GM19467 (cell line): Measurements from ENCODE around the gene OR13C5.

Source experiments
- ATAC-seq: cut with Tn5 transposase; IDR thresholded peaks from one replicate; pipeline ENCODE4 v1.9.1; 2021; ENCODE audit warnings: mild to moderate bottlenecking, moderate library complexity; ENCODE audit not compliant: unreplicated experiment

OR13C5 gene

GRCh38 chr9:104553261-104553660 is 46.0 kb downstream of the OR13C5 start:
- no peak for ATAC-seq
